Urinary bladder (tissue), 4 donors: ENCODE data around the gene GOLGA5. TPM values are rescaled to one million over a fixed set of nuclear protein-coding genes. Genes with fewer than 3 reads are reported as not detected.
"Not testable (repeated sequence)": the region's sequence is repeated elsewhere in the genome, so short reads cannot be mapped to it uniquely, and the experiment has no call there.

Source experiments
- DNase-seq: peaks from one replicate; pipeline ENCODE4 v3.0.0-alpha.2; 2015; ENCODE audit errors: extremely low spot score
- H3K27ac ChIP-seq: one replicate; pipeline ENCODE4 v1.5.1; 2013; ENCODE audit warnings: low read depth, mild to moderate bottlenecking, moderate library complexity
- H3K36me3 ChIP-seq: one replicate; pipeline ENCODE4 v1.6.1; 2013; ENCODE audit warnings: mild to moderate bottlenecking, moderate library complexity; ENCODE audit not compliant: insufficient read depth
- H3K4me1 ChIP-seq: one replicate; pipeline ENCODE4 v1.6.1; 2013; ENCODE audit warnings: mild to moderate bottlenecking, moderate library complexity; ENCODE audit not compliant: insufficient read depth
- H3K4me3 ChIP-seq: one replicate; pipeline ENCODE4 v1.5.1; 2013; ENCODE audit warnings: low read depth, low read length
- WGBS: extraction: QIAGEN DNeasy Blood & Tissue Kit; methylation state at CpG from one replicate; pipeline ENCODE4 v1.1.7; 2013; 5-methylcytosine and 5-hydroxymethylcytosine counted together
- polyA plus RNA-seq: library from polyadenylated mRNA; stranded (reverse); fragments of 200-250 nt; gene quantifications from one replicate; pipeline ENCODE4 v1.2.3, GENCODE V29; 2013
- total RNA-seq: library from RNA; depleted of rRNA; stranded (reverse); fragments of >200 nt; gene quantifications from one replicate; pipeline ENCODE4 v1.2.3, GENCODE V29; 2014
- donor health status: healthy with polysubstance abuse.
- donor health status: healthy.

The GOLGA5 gene, protein sequence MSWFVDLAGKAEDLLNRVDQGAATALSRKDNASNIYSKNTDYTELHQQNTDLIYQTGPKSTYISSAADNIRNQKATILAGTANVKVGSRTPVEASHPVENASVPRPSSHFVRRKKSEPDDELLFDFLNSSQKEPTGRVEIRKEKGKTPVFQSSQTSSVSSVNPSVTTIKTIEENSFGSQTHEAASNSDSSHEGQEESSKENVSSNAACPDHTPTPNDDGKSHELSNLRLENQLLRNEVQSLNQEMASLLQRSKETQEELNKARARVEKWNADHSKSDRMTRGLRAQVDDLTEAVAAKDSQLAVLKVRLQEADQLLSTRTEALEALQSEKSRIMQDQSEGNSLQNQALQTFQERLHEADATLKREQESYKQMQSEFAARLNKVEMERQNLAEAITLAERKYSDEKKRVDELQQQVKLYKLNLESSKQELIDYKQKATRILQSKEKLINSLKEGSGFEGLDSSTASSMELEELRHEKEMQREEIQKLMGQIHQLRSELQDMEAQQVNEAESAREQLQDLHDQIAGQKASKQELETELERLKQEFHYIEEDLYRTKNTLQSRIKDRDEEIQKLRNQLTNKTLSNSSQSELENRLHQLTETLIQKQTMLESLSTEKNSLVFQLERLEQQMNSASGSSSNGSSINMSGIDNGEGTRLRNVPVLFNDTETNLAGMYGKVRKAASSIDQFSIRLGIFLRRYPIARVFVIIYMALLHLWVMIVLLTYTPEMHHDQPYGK
- total RNA-seq (44.7 TPM), polyA plus RNA-seq (26.1 TPM)

DNA sequence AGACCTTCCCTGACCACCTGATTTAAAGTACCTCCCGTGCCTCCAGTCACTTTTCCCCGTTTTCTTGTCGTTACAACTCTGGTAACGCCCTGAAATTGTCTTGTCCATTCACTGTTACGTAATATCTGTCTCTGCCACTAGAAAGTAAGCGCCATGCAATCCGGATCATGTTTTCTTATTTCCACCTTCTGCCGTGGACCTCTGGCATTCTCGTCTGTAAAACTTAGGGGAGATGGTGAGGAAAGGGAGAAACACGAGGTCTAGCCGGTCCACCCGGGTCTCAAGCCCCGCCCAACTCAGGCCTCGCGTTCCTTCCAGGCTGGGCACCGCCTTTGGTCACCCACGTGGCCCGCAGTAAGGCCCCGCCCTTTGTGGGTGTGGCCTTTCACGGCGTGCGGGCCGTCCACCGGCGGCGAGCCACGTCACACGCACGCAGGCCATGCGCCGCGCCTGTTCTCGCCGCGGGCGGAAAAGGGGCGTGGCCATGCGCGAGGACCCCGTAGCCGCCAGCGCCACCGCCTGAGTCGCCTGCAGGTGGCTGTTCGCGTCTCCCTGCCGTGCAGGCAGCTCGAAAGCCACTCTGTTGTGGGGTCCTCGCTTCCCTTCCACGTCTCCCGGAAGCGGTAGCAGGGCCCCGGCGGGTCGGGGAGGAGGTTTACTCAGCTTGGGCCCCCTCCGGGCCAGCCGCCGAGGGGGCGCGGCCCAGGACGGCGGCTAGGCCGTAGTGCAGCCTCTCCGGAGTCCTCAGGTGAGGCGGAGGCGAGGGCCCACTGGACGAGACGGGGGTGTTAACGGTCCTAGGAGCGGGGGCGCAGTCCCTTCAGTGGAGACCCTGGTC is at the start of gene GOLGA5:
GOLGA5 (plus strand) TSS at position 597 of the 838 bp plus-strand sequence. CDS start 3,133 bp downstream, outside the sequence.
- DNase-seq: peak; percentile 93
- WGBS: under 1% methylated on average over 71 of the region's 71 CpGs
- Histone ChIP-seq H3K36me3 (peaks cover 3% of the 10 kb centered on the region), H3K4me3 (peak within 1 kb of the TSS; percentile 72), H3K4me1 (no peaks in the 10 kb centered on the region), H3K27ac (peak within 1 kb of the TSS; percentile 91)

DNA sequence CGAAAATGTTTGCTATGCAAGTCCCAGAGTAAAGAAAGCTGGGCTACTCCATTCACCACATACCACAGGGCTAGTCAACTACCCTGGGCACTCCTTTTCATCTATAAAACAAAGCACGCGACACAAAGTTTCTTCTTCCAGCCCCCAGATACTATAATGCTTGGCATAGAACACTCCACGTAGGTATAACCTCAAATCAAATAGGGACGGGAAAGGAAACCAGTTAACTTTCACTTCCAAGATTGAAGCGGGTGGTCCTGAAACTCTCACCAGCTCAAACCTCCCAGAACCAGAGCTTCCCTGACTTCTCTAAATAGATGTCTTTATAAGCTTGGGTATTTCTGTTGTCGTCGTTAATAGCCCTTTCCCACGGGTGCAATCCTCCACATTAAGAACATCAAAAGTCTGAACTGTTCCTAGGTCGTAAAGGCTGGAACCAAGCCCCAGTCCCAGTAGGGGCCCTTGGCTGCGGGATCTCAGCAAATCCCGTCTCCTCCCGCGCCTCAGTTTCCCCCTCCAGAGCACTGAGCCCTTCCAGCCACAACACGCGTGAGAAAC is 46.3 kb upstream of the GOLGA5 start:
- H3K4me3 ChIP-seq: peak overlapping the region; percentile 72
- H3K36me3 ChIP-seq: no peaks in the 10 kb centered on the region
- WGBS: 3% methylated on average over 16 of the region's 16 CpGs
- H3K27ac ChIP-seq: peak overlapping the region; percentile 77
- H3K4me1 ChIP-seq: no peaks in the 10 kb centered on the region
- DNase-seq: no peak

DNA sequence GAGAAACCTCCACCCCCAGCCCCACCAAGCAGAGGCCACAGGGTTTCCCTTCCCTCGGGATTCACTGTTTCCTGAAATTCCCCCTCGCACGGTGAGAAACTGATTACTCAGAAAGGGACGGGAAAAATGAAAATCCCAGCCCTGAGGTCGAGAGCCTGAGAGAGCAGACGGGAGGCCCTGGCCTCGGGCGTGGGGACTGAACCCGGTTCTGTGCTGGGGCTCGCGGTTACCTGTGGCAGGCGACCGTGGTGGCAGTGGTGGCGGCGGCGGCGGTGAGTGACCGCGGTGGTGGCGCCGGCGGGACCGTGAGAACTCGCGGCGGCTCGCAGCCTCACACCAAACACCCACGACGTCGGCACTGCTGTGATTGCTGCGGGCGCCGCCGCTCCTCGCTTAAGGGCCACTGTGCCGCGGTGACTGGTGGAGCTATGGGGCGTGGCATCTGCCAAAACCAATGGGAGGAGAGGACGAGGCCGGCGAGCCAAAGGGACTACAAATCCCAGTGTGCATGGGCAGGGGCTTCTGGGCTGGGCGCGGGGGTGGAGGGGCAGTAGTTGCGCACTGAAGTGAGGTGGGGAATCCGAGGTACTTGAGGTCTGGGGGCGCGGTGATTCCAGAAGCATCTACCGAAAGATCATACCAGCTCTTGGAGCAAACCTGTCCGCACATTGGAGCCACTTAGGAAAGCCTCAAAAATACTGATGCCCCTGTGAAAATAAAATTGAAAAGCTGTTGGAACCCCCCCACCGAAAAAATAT is 45.7 kb upstream of the GOLGA5 start, which contains the start of gene LGMN:
LGMN (minus strand) TSS at position 369 of the 758 bp plus-strand sequence. CDS start 15,841 bp downstream, outside the sequence.
- DNase-seq: peak; percentile 80
- no peaks in the 10 kb centered on the region for H3K36me3 ChIP-seq
- 1% methylated on average over 50 of the region's 50 CpGs for WGBS
- H3K4me1 ChIP-seq: no peaks in the 10 kb centered on the region
- H3K27ac ChIP-seq: peak within 1 kb of the TSS; percentile 77
- peak within 1 kb of the TSS; percentile 72 for H3K4me3 ChIP-seq

DNA sequence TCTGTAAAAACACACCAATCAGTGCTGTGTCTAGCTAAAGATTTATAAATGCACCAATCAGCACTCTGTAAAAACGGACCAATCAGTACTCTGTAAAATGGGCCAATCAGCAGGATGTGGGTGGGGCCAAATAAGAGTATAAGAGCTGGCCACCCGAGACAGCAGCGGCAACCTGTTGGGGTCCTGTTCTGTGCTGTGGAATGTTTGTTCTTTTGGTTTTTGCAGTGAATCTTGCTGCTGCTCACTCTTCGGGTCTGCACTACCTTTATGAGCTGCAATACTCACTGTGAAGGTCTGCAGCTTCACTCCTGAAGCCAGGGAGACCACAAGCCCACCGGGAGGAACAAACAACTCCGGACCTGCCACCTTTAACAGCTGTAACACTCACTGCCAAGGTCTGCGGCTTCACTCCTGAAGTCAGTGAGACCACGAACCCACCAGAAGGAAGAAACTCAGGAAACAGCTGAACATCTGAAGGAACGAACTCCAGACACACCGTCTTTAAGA is 43.8 kb upstream of the GOLGA5 start:
- H3K4me3 ChIP-seq: not testable (repeated sequence)

DNA sequence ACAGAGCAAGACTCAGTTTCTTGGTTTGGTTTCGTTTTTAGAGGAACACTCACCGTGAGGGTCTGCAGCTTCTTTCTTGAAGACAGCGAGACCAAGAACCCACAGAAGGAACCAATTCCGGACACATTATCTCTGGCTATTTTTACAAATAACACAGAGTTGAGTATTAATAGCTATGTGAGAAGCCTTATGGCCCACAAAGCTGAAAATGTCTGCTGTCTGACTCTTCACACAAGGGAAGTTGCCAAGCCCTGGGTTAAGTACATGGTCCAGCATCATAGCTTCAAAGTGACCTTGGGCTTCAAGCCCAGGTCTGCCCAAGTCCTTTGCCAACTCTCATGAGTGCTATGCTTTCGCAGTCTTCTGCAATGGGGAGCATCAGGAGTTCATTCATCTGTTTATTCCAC is 43.1 kb upstream of the GOLGA5 start:
- no peaks in the 10 kb centered on the region for H3K36me3 ChIP-seq
- no peak overlapping the region for H3K27ac ChIP-seq
- WGBS: 75% methylated on average over 5 of the region's 5 CpGs
- H3K4me1 ChIP-seq: no peaks in the 10 kb centered on the region
- no peak overlapping the region for H3K4me3 ChIP-seq
- no peak for DNase-seq

More for the DNA sequence above, 43.8 kb upstream of the GOLGA5 start:
- DNase-seq, H3K36me3 ChIP-seq, H3K27ac ChIP-seq, H3K4me1 ChIP-seq: not testable (repeated sequence)
- WGBS: 83% methylated on average over 10 of the region's 10 CpGs

DNA sequence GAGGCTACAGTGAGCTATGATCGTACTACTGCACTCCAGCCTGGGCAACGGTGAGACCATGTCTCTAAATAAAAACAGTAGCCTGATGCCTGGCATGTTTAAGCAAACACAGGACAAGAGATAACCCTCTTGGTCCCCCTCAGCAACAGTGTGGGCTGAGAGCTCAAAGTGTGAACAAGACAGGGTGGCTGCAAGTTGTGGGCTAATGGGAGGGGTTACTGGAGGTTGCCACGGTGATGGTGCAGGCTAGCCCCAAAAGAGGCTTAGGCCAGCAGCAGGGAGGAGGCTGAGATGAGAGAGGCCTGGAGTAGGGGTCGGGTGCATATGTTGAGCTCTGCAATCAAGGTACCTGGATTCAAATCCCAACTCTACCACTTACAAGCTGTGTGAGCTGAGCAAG is 42.3 kb upstream of the GOLGA5 start:
- WGBS: 57% methylated on average over 4 of the region's 4 CpGs
- no peaks in the 10 kb centered on the region for H3K36me3 ChIP-seq
- no peak for DNase-seq
- no peak overlapping the region for H3K4me3 ChIP-seq
- no peak overlapping the region for H3K27ac ChIP-seq
- no peaks in the 10 kb centered on the region for H3K4me1 ChIP-seq

DNA sequence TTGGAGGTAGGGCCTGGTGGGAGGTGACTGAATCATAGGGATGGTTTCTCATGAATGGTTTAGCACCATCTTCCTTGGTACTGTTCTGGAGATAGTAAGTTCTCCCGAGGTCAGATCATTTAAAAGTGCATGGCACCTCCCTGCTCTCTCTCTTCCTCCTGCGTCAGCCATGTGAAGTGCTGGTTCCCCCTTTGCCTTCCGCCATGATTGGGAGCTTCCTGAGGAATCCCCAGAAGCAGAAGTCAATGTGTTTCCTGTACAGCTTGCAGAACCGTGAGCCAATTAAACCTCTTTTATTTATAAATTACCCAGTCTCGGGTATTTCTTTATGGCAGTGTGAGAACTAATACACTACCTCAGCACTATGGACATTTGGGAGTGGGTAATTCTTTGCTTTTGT is 40.9 kb upstream of the GOLGA5 start:
- no peak overlapping the region for H3K4me3 ChIP-seq
- H3K36me3 ChIP-seq: no peaks in the 10 kb centered on the region
- WGBS: 70% methylated on average over 5 of the region's 5 CpGs
- no peaks in the 10 kb centered on the region for H3K4me1 ChIP-seq
- no peak overlapping the region for H3K27ac ChIP-seq
- no peak for DNase-seq

DNA sequence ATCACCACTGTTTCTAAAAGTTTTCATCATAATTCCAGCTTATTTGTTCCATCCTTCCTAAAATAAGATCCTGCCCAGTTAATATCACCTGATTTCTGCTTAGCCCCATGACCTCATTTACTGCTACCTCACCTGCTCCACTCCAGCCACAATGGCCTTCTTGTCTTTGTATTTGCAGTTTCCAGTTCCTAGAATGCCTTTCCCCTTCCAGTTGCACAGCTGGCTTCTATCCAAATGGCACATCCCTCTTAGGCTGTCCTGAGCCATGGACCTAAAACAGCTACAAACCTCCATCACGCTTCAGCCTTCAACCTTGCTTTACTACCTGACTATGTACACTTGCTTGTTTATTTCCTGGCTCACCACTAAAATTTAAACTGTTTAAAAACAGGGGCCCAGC is 39.1 kb upstream of the GOLGA5 start:
- H3K36me3 ChIP-seq: no peaks in the 10 kb centered on the region
- 67% methylated on average over 1 of the region's 1 CpG for WGBS
- H3K4me3 ChIP-seq: no peak overlapping the region
- H3K4me1 ChIP-seq: no peaks in the 10 kb centered on the region
- no peak for DNase-seq
- H3K27ac ChIP-seq: no peak overlapping the region

DNA sequence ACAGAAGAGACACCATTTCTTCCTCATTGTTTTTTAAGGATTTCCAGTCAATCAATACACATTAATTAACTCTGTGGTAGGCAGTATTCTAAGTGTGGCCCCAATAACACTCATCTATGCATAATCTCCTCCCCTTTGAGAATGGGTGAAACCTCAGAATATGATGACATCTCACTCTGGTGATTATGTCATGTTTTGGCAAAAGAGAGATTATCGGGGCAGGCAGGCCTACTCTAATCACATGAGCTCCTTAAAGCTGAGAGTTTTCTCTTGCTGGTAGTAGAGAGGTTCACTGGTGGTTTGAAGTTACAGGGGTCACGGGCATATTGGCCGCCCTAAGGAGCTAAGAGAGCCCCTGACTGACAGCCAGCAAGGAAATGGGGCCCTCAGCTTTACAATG is 38.6 kb upstream of the GOLGA5 start:
- Histone ChIP-seq H3K4me1 (no peaks in the 10 kb centered on the region), H3K4me3 (no peak overlapping the region), H3K36me3 (no peaks in the 10 kb centered on the region), H3K27ac (no peak overlapping the region)
- WGBS: 70% methylated on average over 3 of the region's 3 CpGs
- DNase-seq: no peak

DNA sequence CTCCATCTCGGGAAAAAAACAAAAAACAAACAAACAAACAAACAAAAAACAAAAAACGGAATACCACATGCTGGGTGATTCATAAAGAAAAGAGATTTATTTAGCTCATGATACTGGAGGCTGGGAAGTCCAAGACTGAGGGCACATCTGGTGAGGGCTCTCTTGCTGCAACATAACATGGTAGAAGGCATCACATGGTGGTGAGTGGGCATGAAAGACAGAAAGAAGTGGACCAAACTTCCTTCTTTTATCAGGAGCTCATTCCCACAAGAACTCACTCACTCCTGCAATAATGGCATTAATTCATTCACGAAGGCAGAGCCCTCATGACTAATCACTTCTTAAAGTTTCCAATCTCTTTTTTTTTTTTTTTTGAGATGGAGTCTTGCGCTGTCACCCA is 37.7 kb upstream of the GOLGA5 start:
- Histone ChIP-seq H3K36me3 (no peaks in the 10 kb centered on the region), H3K27ac (no peak overlapping the region), H3K4me1 (no peaks in the 10 kb centered on the region), H3K4me3 (no peak overlapping the region)
- 87% methylated on average over 4 of the region's 4 CpGs for WGBS
- DNase-seq: no peak

DNA sequence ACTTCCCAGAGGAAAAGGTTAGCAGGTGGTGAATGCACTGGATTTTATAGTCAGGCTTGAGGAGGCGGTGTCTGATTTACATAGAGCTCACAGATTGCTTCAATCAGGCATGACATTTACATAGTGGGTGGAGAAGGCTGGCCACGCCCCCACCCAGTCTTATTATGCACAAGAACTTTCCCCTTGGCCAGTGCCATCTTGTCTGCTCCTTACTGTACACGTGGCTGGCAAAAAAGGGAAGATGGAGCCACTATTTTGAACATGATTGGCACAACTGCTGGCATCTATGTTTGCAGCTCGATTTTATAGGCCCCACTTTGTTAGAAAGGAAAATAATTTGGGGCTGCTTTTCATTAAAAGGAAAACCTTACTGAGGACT is 34.8 kb upstream of the GOLGA5 start:
- Histone ChIP-seq H3K27ac (no peak overlapping the region), H3K4me3 (no peak overlapping the region), H3K4me1 (no peaks in the 10 kb centered on the region), H3K36me3 (no peaks in the 10 kb centered on the region)
- 56% methylated on average over 4 of the region's 4 CpGs for WGBS
- no peak for DNase-seq

DNA sequence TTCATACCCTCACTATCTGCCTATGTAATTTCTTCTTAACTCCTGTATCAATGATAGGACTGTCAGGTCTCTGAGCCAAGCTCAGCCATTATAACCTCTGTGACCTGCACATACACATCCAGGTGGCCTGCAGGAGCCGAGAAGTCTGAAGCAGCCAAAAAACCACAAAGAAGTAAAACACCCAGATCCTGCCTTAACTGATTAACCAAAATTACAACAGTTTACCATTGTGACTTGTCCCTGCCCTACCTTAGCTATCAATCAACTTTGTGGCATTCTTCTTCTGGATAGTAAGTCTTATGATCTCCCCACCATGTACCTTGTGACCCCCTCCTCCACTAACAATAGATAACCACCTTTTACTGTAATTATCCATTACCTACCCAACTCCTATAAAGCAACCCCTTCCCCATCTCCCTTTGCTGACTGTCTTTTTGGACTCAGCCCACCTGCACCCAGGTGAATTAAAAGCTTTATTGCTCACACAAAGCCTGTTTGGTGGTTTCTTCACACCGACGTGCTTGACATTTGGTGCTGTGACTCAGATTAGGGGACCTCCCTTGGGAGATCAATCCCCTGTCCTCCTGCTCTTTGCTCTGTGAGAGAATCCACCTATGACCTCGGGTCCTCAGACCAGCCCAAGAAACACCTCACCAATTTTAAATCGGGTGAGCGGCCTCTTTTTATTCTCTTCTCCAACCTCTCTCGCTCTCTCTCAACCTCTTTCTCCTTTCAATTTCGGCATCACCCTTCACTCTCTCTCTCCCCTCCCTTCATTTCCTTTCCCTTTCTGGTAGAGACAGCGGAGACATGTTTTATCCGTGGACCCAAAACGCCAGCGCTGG is 34.2 kb upstream of the GOLGA5 start:
- no peak for DNase-seq
- Histone ChIP-seq H3K4me3 (no peak overlapping the region), H3K27ac (no peak overlapping the region), H3K4me1 (no peaks in the 10 kb centered on the region), H3K36me3 (no peaks in the 10 kb centered on the region)
- 91% methylated on average over 12 of the region's 12 CpGs for WGBS
